Adrenal gland (tissue), 5 donors: ENCODE measurements around the gene BRSK2.

Source experiments
- CTCF ChIP-seq, 6 experiments: fragments of 450-650 bp in 4 of 6; fragments of 200-600 bp in 2 of 6; sonication (generic) in 1 of 6; IDR thresholded peaks; 1 replicate in 5 of 6; 2 replicates in 1 of 6; pipeline versions ENCODE4 v1.5.1 to v1.8.0; 2016 to 2021; ENCODE audit warnings: antibody characterized with exemption in 6 of 6, mild to moderate bottlenecking in 2 of 6, moderate library complexity in 1 of 6
- POLR2A ChIP-seq, 2 donors: fragments of 450-650 bp; IDR thresholded peaks; one replicate each; pipeline ENCODE4 v1.6.1; 2017; ENCODE audit warnings: antibody characterized with exemption in 2 of 2, mild to moderate bottlenecking in 2 of 2, moderate library complexity in 1 of 2
- donor health status: DM: no; HTN: no; CAD: no.

DNA sequence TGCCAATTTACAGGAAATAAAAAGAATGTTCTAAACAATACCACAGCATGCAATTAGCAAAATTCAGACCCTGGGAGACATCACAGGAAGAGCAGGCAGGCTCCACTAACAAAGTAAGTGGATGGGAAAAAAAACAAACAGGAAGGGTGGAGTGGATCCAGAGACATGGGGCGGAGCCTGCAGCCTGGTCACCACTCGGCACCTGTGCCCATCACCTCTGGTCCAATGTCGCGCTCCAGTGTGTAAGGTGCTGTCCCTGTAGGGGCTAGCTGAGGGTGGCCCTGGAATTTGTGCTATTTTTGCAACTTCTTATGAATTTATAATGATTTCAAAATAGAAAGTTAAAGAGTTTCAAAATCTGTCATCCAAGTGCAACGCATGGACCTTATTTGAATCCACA lies 107.9 kb downstream of the BRSK2 start:
- no peak for TF ChIP-seq CTCF (IDR thresholded peaks at IDR 0.05)
- no peak for TF ChIP-seq POLR2A (IDR thresholded peaks at IDR 0.05)
